HG03432 (cell line): ENCODE results near the gene BTK.
A peak's percentile ranks its signal among the peaks of the same experiment; 100 is the strongest.
"Not testable (repeated sequence)": the region's sequence is repeated elsewhere in the genome, so short reads cannot be mapped to it uniquely, and the experiment has no call there.

ENCODE experiments used
- ATAC-seq: cut with Tn5 transposase; IDR thresholded peaks from one replicate; pipeline ENCODE4 v1.9.1; 2021; ENCODE audit warnings: mild to moderate bottlenecking, moderate library complexity; ENCODE audit not compliant: unreplicated experiment

BTK gene

DNA sequence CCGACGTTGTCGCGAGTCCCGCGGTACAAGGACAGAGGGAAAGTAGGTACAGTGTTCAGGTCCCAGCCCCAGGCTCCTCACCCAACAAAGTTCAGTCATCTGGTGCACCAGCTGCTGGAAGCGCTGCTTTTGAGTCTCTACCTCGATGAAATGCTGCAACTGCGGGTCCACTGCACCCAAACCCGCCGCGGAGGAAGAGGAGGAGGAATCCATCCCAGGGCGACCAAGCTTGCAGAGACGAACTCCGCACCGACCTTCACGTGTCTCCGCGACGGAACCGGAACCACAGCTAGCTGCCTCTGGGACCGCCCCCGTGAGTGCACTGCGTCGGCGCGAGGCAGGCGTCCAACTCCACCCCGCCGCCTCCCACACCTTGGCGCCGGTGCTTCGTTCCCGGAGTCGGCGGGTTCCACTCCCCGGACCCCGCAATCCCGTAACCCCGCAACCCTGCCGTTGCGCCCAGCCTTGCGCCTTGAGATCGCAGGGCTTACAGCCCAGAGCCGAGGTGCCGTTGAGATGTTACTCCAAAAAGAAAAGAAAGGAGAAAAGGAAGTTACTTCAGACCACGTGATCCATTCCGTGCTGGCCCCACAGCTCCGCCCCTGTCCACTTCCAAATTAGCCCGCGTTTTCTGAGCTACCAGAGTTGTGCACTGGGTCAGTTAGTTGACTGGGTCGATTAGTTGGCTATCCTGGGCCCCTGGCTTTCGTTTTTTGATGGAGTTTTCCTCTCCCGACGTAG, 37.4 kb downstream of the BTK start, which contains the start of gene TIMM8A:
Gene TIMM8A (minus strand): TSS at position 291 of the 741 bp plus-strand sequence. CDS start 78 bp downstream, at position 213.
- peak; percentile 99 for ATAC-seq

DNA sequence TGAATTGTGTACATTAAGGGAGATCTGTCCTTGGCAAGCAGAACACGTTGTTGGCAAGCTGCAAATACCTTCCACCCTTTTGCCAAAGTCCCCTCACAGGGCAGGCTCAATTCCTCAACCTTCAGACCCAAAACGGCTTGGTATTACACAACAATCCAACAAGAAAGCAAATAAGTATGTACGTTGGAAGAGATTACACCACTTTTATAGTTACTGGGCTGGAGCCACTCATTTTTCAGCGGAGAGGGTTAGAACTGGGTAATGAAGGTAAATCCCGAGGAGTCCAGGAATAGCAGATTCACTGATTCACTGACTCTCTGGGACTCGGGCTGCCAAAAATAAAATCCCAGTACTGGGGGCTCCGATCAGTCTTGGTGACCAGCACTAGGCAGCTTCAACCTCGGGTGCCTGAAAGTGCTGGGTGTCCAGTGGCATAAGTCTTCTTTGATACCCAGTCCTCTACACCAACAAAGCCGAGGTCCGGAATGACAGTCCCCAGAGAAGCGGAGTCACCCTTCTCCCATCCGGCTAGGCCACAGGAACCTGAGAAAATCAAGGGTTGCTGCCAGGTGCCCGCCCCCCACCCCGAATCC, 38.0 kb downstream of the BTK start:
- peak; percentile 6 for ATAC-seq

DNA sequence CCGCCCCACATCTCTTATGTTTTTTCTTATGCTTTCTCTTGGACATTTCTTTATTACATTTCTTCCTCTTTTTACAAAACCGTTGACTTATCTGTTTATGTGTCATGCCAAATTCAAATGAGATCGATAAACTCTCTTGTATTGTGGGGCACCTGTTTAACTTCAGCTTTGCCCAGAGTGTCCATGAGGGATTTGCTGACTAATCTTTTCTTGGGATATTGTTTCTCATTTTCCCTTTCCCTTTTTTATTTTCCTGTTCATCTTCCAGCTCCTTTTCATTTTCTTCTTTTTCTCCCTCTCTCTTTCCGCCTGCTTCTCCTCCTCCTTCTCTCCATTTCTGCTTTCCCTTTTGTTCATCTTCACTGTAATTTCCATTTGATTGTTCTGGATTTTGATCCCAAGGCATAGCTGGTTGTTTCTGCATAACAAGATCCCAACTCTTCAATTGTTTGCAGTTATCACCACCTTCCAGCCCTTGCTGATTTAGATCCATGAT, 48.2 kb downstream of the BTK start:
- no peak for ATAC-seq

DNA sequence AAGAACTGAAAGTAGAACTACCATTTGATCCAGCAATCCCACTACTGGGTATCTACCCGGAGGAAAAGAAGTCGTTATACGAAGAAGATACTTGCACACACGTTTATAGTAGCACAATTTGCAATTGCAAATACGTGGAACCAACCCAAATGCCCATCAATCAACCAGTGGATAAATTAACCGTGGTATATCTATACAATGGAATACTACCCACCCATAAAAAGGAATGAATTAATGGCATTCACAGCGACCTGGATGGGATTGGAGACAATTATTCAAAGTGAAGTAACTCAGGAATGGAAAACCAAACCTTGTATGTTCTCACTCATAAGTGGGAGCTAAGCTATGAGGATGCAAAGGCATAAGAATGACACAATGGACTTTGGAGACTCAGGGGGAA, 51.7 kb downstream of the BTK start:
- ATAC-seq: not testable (repeated sequence)

DNA sequence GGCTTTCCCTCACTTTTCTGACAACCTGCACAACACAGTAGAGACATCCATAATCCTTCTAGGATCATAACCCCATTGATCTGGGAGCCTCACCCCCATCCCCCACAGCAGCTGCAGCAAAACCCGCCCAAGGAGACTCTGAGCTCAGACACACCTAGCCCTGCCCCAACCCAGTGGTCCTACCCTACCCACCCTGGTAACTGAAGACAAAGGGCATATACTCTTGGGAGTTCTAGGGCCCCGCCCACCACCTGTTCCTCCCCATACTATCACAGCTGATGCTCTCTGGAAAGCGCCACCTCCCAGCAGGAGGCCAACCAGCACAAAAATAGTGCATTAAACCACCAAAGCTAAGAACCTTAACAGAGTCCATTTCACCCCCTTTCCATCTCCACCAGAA, 59.4 kb downstream of the BTK start:
- ATAC-seq: not testable (repeated sequence)

DNA sequence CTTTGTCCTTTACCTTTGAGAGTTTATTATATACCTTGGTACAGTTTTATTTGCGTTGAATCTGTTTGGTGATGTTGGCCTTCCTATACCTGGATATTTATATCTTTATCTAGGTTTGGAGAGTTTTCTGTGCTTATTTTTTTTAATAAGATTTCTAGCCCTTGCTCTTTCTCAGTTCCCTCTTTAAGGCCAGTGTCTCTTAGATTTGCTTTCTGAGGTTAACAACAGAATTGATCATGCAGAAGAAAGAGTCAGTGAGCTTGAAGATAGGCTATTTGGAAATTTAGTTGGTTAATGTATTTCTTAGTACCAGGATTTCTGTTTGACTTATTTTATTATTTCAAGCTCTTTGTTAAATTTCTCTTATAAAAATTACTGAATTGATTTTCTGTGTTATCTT, 82.2 kb downstream of the BTK start:
- ATAC-seq: no peak
